ENCODE data around the gene TRIM40.

TRIM40 gene

GRCh38 chr6:30178837-30179236 is 42.9 kb downstream of the TRIM40 start:
- Histone ChIP-seq H3K9ac (ENCODE audit: low read depth in 1 of 2, low read length in 2 of 2) (no peak overlapping the region), H3K9me3 (ENCODE audit: control insufficient read depth in 2 of 2, low read length in 2 of 2) (peaks cover 0 to 2% of the 10 kb centered on the region in 2 donors), H3K27ac (ENCODE audit: low read depth in 2 of 2, low read length in 2 of 2) (no peak overlapping the region), H3K36me3 (ENCODE audit: control insufficient read depth in 2 of 2, insufficient read depth in 2 of 2, low read length in 2 of 2) (no peaks in the 10 kb centered on the region), H3K27me3 (ENCODE audit: control insufficient read depth in 2 of 2, insufficient read depth in 2 of 2, low read length in 2 of 2) (no peaks in the 10 kb centered on the region), H3K4me3 (ENCODE audit: low read length in 2 of 2) (no peak overlapping the region), H3K4me1 (ENCODE audit: control insufficient read depth in 2 of 2, insufficient read depth in 2 of 2, low read length in 2 of 2) (no peaks in the 10 kb centered on the region)

- Histone ChIP-seq H3K9ac (ENCODE audit: low read depth in 1 of 2, low read length in 2 of 2) (no peak overlapping the region), H3K36me3 (ENCODE audit: control insufficient read depth in 2 of 2, insufficient read depth in 2 of 2, low read length in 2 of 2) (peaks cover 0 to 6% of the 10 kb centered on the region in 2 donors), H3K27ac (ENCODE audit: low read depth in 2 of 2, low read length in 2 of 2) (no peak overlapping the region), H3K4me1 (ENCODE audit: control insufficient read depth in 2 of 2, insufficient read depth in 2 of 2, low read length in 2 of 2) (no peaks in the 10 kb centered on the region), H3K4me3 (ENCODE audit: low read length in 2 of 2) (no peak overlapping the region), H3K9me3 (ENCODE audit: control insufficient read depth in 2 of 2, low read length in 2 of 2) (peaks cover 0 to 2% of the 10 kb centered on the region in 2 donors), H3K27me3 (ENCODE audit: control insufficient read depth in 2 of 2, insufficient read depth in 2 of 2, low read length in 2 of 2) (no peaks in the 10 kb centered on the region)
Observed at GRCh38 chr6:30180145-30180544, 44.2 kb downstream of the TRIM40 start.

GRCh38 chr6:30184417-30185031 is 48.6 kb downstream of the TRIM40 start:
- Histone ChIP-seq H3K9me3 (ENCODE audit: control insufficient read depth in 2 of 2, low read length in 2 of 2) (peaks cover 0 to 2% of the 10 kb centered on the region in 2 donors), H3K36me3 (ENCODE audit: control insufficient read depth in 2 of 2, insufficient read depth in 2 of 2, low read length in 2 of 2) (peaks cover 27 to 42% of the 10 kb centered on the region in 2 donors), H3K9ac (ENCODE audit: low read depth in 1 of 2, low read length in 2 of 2) (no peak overlapping the region), H3K4me3 (ENCODE audit: low read length in 2 of 2) (no peak overlapping the region), H3K4me1 (ENCODE audit: control insufficient read depth in 2 of 2, insufficient read depth in 2 of 2, low read length in 2 of 2) (no peaks in the 10 kb centered on the region), H3K27me3 (ENCODE audit: control insufficient read depth in 2 of 2, insufficient read depth in 2 of 2, low read length in 2 of 2) (no peaks in the 10 kb centered on the region), H3K27ac (ENCODE audit: low read depth in 2 of 2, low read length in 2 of 2) (no peak overlapping the region)

- H3K27ac ChIP-seq (ENCODE audit: low read depth in 2 of 2, low read length in 2 of 2) = no peak overlapping the region
- no peak overlapping the region for H3K4me3 ChIP-seq (ENCODE audit: low read length in 2 of 2)
- no peaks in the 10 kb centered on the region for H3K4me1 ChIP-seq (ENCODE audit: control insufficient read depth in 2 of 2, insufficient read depth in 2 of 2, low read length in 2 of 2)
- no peak overlapping the region for H3K9ac ChIP-seq (ENCODE audit: low read depth in 1 of 2, low read length in 2 of 2)
- H3K36me3 ChIP-seq (ENCODE audit: control insufficient read depth in 2 of 2, insufficient read depth in 2 of 2, low read length in 2 of 2) = peaks cover 41 to 56% of the 10 kb centered on the region in 2 donors
- no peaks in the 10 kb centered on the region for H3K9me3 ChIP-seq (ENCODE audit: control insufficient read depth in 2 of 2, low read length in 2 of 2)
- no peaks in the 10 kb centered on the region for H3K27me3 ChIP-seq (ENCODE audit: control insufficient read depth in 2 of 2, insufficient read depth in 2 of 2, low read length in 2 of 2)
Observed at GRCh38 chr6:30185846-30186484, 50.0 kb downstream of the TRIM40 start.

GRCh38 chr6:30188541-30188940 is 52.6 kb downstream of the TRIM40 start:
- Histone ChIP-seq H3K4me3 (ENCODE audit: low read length in 2 of 2) (no peak overlapping the region), H3K4me1 (ENCODE audit: control insufficient read depth in 2 of 2, insufficient read depth in 2 of 2, low read length in 2 of 2) (no peaks in the 10 kb centered on the region), H3K36me3 (ENCODE audit: control insufficient read depth in 2 of 2, insufficient read depth in 2 of 2, low read length in 2 of 2) (peaks cover 46 to 68% of the 10 kb centered on the region in 2 donors), H3K27me3 (ENCODE audit: control insufficient read depth in 2 of 2, insufficient read depth in 2 of 2, low read length in 2 of 2) (no peaks in the 10 kb centered on the region), H3K27ac (ENCODE audit: low read depth in 2 of 2, low read length in 2 of 2) (no peak overlapping the region), H3K9ac (ENCODE audit: low read depth in 1 of 2, low read length in 2 of 2) (no peak overlapping the region), H3K9me3 (ENCODE audit: control insufficient read depth in 2 of 2, low read length in 2 of 2) (no peaks in the 10 kb centered on the region)

GRCh38 chr6:30192076-30192475 is 56.1 kb downstream of the TRIM40 start:
- Histone ChIP-seq H3K4me1 (ENCODE audit: control insufficient read depth in 2 of 2, insufficient read depth in 2 of 2, low read length in 2 of 2) (no peaks in the 10 kb centered on the region), H3K4me3 (ENCODE audit: low read length in 2 of 2) (no peak overlapping the region), H3K27ac (ENCODE audit: low read depth in 2 of 2, low read length in 2 of 2) (no peak overlapping the region), H3K27me3 (ENCODE audit: control insufficient read depth in 2 of 2, insufficient read depth in 2 of 2, low read length in 2 of 2) (no peaks in the 10 kb centered on the region), H3K9me3 (ENCODE audit: control insufficient read depth in 2 of 2, low read length in 2 of 2) (no peaks in the 10 kb centered on the region), H3K36me3 (ENCODE audit: control insufficient read depth in 2 of 2, insufficient read depth in 2 of 2, low read length in 2 of 2) (peaks cover 54 to 63% of the 10 kb centered on the region in 2 donors), H3K9ac (ENCODE audit: low read depth in 1 of 2, low read length in 2 of 2) (no peak overlapping the region)

- Histone ChIP-seq H3K9ac (ENCODE audit: low read depth in 1 of 2, low read length in 2 of 2) (no peak overlapping the region), H3K9me3 (ENCODE audit: control insufficient read depth in 2 of 2, low read length in 2 of 2) (no peaks in the 10 kb centered on the region), H3K27ac (ENCODE audit: low read depth in 2 of 2, low read length in 2 of 2) (no peak overlapping the region), H3K4me1 (ENCODE audit: control insufficient read depth in 2 of 2, insufficient read depth in 2 of 2, low read length in 2 of 2) (no peaks in the 10 kb centered on the region), H3K27me3 (ENCODE audit: control insufficient read depth in 2 of 2, insufficient read depth in 2 of 2, low read length in 2 of 2) (no peaks in the 10 kb centered on the region), H3K36me3 (ENCODE audit: control insufficient read depth in 2 of 2, insufficient read depth in 2 of 2, low read length in 2 of 2) (peaks cover 56 to 62% of the 10 kb centered on the region in 2 donors), H3K4me3 (ENCODE audit: low read length in 2 of 2) (no peak overlapping the region)
Observed at GRCh38 chr6:30194797-30195690, 59.1 kb downstream of the TRIM40 start.

GRCh38 chr6:30195951-30196350 is 60.0 kb downstream of the TRIM40 start:
- H3K4me1 ChIP-seq (ENCODE audit: control insufficient read depth in 2 of 2, insufficient read depth in 2 of 2, low read length in 2 of 2) = peaks cover 0 to 1% of the 10 kb centered on the region in 2 donors
- peaks cover 56 to 62% of the 10 kb centered on the region in 2 donors for H3K36me3 ChIP-seq (ENCODE audit: control insufficient read depth in 2 of 2, insufficient read depth in 2 of 2, low read length in 2 of 2)
- no peaks in the 10 kb centered on the region for H3K9me3 ChIP-seq (ENCODE audit: control insufficient read depth in 2 of 2, low read length in 2 of 2)
- no peak overlapping the region for H3K27ac ChIP-seq (ENCODE audit: low read depth in 2 of 2, low read length in 2 of 2)
- H3K4me3 ChIP-seq (ENCODE audit: low read length in 2 of 2) = no peak overlapping the region
- no peaks in the 10 kb centered on the region for H3K27me3 ChIP-seq (ENCODE audit: control insufficient read depth in 2 of 2, insufficient read depth in 2 of 2, low read length in 2 of 2)
- no peak overlapping the region for H3K9ac ChIP-seq (ENCODE audit: low read depth in 1 of 2, low read length in 2 of 2)

- peaks cover 2 to 4% of the 10 kb centered on the region in 2 donors for H3K4me1 ChIP-seq (ENCODE audit: control insufficient read depth in 2 of 2, insufficient read depth in 2 of 2, low read length in 2 of 2)
- peaks cover 56 to 59% of the 10 kb centered on the region in 2 donors for H3K36me3 ChIP-seq (ENCODE audit: control insufficient read depth in 2 of 2, insufficient read depth in 2 of 2, low read length in 2 of 2)
Observed at GRCh38 chr6:30196376-30196775, 60.4 kb downstream of the TRIM40 start.

More at GRCh38 chr6:30196376-30196775, 60.4 kb downstream of the TRIM40 start:
- Histone ChIP-seq H3K9me3 (ENCODE audit: control insufficient read depth in 2 of 2, low read length in 2 of 2) (no peaks in the 10 kb centered on the region), H3K27ac (ENCODE audit: low read depth in 2 of 2, low read length in 2 of 2) (no peak overlapping the region), H3K9ac (ENCODE audit: low read depth in 1 of 2, low read length in 2 of 2) (no peak overlapping the region), H3K4me3 (ENCODE audit: low read length in 2 of 2) (no peak overlapping the region), H3K27me3 (ENCODE audit: control insufficient read depth in 2 of 2, insufficient read depth in 2 of 2, low read length in 2 of 2) (no peaks in the 10 kb centered on the region)

Measured in mucosa of rectum (tissue), 2 donors.